Cerebellar nuclear complex (tissue), 1 donor: ENCODE measurements around the gene KLHL7.
A peak's percentile ranks its signal among the peaks of the same experiment; 100 is the strongest.
"Not testable (repeated sequence)": the region's sequence is repeated elsewhere in the genome, so short reads cannot be mapped to it uniquely, and the experiment has no call there.

Experiments used
- DNase-seq, 2 experiments: peaks; one replicate each; lab custom pipeline; 2025; lab: John Stamatoyannopoulos, UW

Gene KLHL7

GRCh38 chr7:23183279-23184012 lies 77.9 kb downstream of the KLHL7 start:
- DNase-seq, result no peak

- no peak for DNase-seq
Observed at GRCh38 chr7:23184291-23184690, 78.7 kb downstream of the KLHL7 start.

GRCh38 chr7:23184709-23185359 lies 79.2 kb downstream of the KLHL7 start:
- peak in 1 of 2 experiments; percentile 4 for DNase-seq

- DNase-seq, result no peak
Observed at GRCh38 chr7:23185980-23186379, 80.4 kb downstream of the KLHL7 start.

- no peak for DNase-seq
Observed at GRCh38 chr7:23191022-23191421, 85.4 kb downstream of the KLHL7 start.

- not testable (repeated sequence) for DNase-seq
Observed at GRCh38 chr7:23193650-23194227, 88.2 kb downstream of the KLHL7 start.

GRCh38 chr7:23196306-23196705 lies 90.7 kb downstream of the KLHL7 start:
- DNase-seq, result no peak

- not testable (repeated sequence) for DNase-seq
Observed at GRCh38 chr7:23197745-23198144, 92.2 kb downstream of the KLHL7 start.

GRCh38 chr7:23200331-23200730 lies 94.7 kb downstream of the KLHL7 start:
- no peak for DNase-seq

GRCh38 chr7:23204241-23204640 lies 98.7 kb downstream of the KLHL7 start:
- no peak for DNase-seq

GRCh38 chr7:23205577-23205908 lies 100.0 kb downstream of the KLHL7 start:
- no peak for DNase-seq

- no peak for DNase-seq
Observed at GRCh38 chr7:23205909-23206767, 100.6 kb downstream of the KLHL7 start.

- DNase-seq, result no peak
Observed at GRCh38 chr7:23207021-23207420, 101.4 kb downstream of the KLHL7 start.

- DNase-seq, result no peak
Observed at GRCh38 chr7:23207884-23208283, 102.3 kb downstream of the KLHL7 start.

- no peak for DNase-seq
Observed at GRCh38 chr7:23208316-23208715, 102.7 kb downstream of the KLHL7 start.

- DNase-seq, result no peak
Observed at GRCh38 chr7:23210506-23210905, 104.9 kb downstream of the KLHL7 start.

GRCh38 chr7:23211589-23211988 lies 106.0 kb downstream of the KLHL7 start:
- DNase-seq, result no peak

GRCh38 chr7:23212395-23212794 lies 106.8 kb downstream of the KLHL7 start:
- DNase-seq, result no peak

GRCh38 chr7:23212841-23213240 lies 107.3 kb downstream of the KLHL7 start:
- DNase-seq, result no peak

GRCh38 chr7:23213755-23214154 lies 108.2 kb downstream of the KLHL7 start:
- DNase-seq, result no peak

- no peak for DNase-seq
Observed at GRCh38 chr7:23214423-23214822, 108.8 kb downstream of the KLHL7 start.

- no peak for DNase-seq
Observed at GRCh38 chr7:23214938-23215337, 109.4 kb downstream of the KLHL7 start.
